ENCODE data around the gene FBXL2.

Gene FBXL2

GRCh38 chr3:33430571-33430970 is 153.3 kb downstream of the FBXL2 start:
- DNase-seq, result no peak

GRCh38 chr3:33433843-33434242 is 156.6 kb downstream of the FBXL2 start:
- no peak for DNase-seq

Data from activated naive CD4-positive, alpha-beta T cell treated with Interleukin-2 at 50 U/mL for 16 hours (primary cell).